ENCODE data around the gene IL1RN. TPM values are rescaled to one million over a fixed set of nuclear protein-coding genes. Genes with fewer than 3 reads are reported as not detected.

Gene IL1RN
- total and polyA plus RNA-seq, 8 donors, result 0.87 to 220 (median 28.5) TPM; not detected in 2

GRCh38 chr2:113131352-113132185, 4.2 kb downstream of the IL1RN start:
- peaks cover 0 to 42% (median 5%) of the 10 kb centered on the region in 4 donors for H3K36me3 ChIP-seq
- H3K4me3 ChIP-seq, result no peak overlapping the region
- no peaks in the 10 kb centered on the region for H3K4me1 ChIP-seq
- no peak for TF ChIP-seq CTCF (IDR thresholded peaks at IDR 0.05)
- H3K9me3 ChIP-seq, result no peaks in the 10 kb centered on the region
- H3K27me3 ChIP-seq, result no peaks in the 10 kb centered on the region
- WGBS, 5 donors, result 78 to 89% (median 85%) methylated on average over 7 of the region's 7 CpGs
- H3K27ac ChIP-seq, result no peak overlapping the region
- DNase-seq, result no peak
- intact Hi-C loops (cut with DNase I; ENCODE audit: low total_unique reads), result loop anchor here (10.0 kb wide), 1 partner anchor 243 kb away; no protein-coding TSS in a partner anchor

GRCh38 chr2:113132414-113133021, 5.1 kb downstream of the IL1RN start:
- intact Hi-C loops (cut with DNase I; ENCODE audit: low total_unique reads), result loop anchor here (10.0 kb wide), 1 partner anchor 242 kb away; no protein-coding TSS in a partner anchor
- Histone ChIP-seq H3K9me3 (no peaks in the 10 kb centered on the region), H3K27ac (no peak overlapping the region), H3K36me3 (peaks cover 0 to 42% (median 5%) of the 10 kb centered on the region in 4 donors), H3K27me3 (no peaks in the 10 kb centered on the region), H3K4me1 (no peaks in the 10 kb centered on the region), H3K4me3 (no peak overlapping the region)
- no peak for DNase-seq
- TF ChIP-seq EP300 (IDR thresholded peaks at IDR 0.05), result no peak
- no peak for TF ChIP-seq POLR2AphosphoS5 (IDR thresholded peaks at IDR 0.05)
- TF ChIP-seq CTCF (IDR thresholded peaks at IDR 0.05), result no peak
- no peak for TF ChIP-seq POLR2A (IDR thresholded peaks at IDR 0.05)
- 92 to 93% (median 93%) methylated on average over 16 to 17 of the region's 17 CpGs for WGBS, 5 donors

- H3K4me1 ChIP-seq, result peaks cover 0 to 9% (median 6%) of the 10 kb centered on the region in 4 donors
- H3K4me3 ChIP-seq, result no peak overlapping the region
- H3K36me3 ChIP-seq, result peaks cover 0 to 42% (median 5%) of the 10 kb centered on the region in 4 donors
- DNase-seq, result no peak
- no peak overlapping the region for H3K27ac ChIP-seq
- no peaks in the 10 kb centered on the region for H3K27me3 ChIP-seq
- intact Hi-C loops (cut with DNase I; ENCODE audit: low total_unique reads), result loop anchor here (10.0 kb wide), 1 partner anchor 241 kb away; no protein-coding TSS in a partner anchor
- TF ChIP-seq POLR2AphosphoS5 (IDR thresholded peaks at IDR 0.05) (no peak), EP300 (IDR thresholded peaks at IDR 0.05) (no peak), CTCF (IDR thresholded peaks at IDR 0.05) (no peak), POLR2A (IDR thresholded peaks at IDR 0.05) (no peak)
- no peaks in the 10 kb centered on the region for H3K9me3 ChIP-seq
- WGBS, 5 donors, result 69 to 77% (median 74%) methylated on average over 7 of the region's 7 CpGs
Observed at GRCh38 chr2:113133704-113134598, 6.6 kb downstream of the IL1RN start.

GRCh38 chr2:113134717-113135116, 7.3 kb downstream of the IL1RN start:
- H3K4me1 ChIP-seq, result peaks cover 0 to 11% (median 7%) of the 10 kb centered on the region in 4 donors
- TF ChIP-seq POLR2A (IDR thresholded peaks at IDR 0.05) (no peak), EP300 (IDR thresholded peaks at IDR 0.05) (no peak), POLR2AphosphoS5 (IDR thresholded peaks at IDR 0.05) (no peak), CTCF (IDR thresholded peaks at IDR 0.05) (no peak)
- intact Hi-C loops (cut with DNase I; ENCODE audit: low total_unique reads), result loop anchor here (5.0 to 10.0 kb wide), 2 partner anchors 68 to 240 kb away; no protein-coding TSS in a partner anchor
- no peak overlapping the region for H3K27ac ChIP-seq
- no peak overlapping the region for H3K4me3 ChIP-seq
- peaks cover 0 to 35% (median 5%) of the 10 kb centered on the region in 4 donors for H3K36me3 ChIP-seq
- no peaks in the 10 kb centered on the region for H3K27me3 ChIP-seq
- DNase-seq, result no peak
- no peaks in the 10 kb centered on the region for H3K9me3 ChIP-seq
